H1 (cell line): Measurements from ENCODE around the gene CNST. TPM values are rescaled to one million over a fixed set of nuclear protein-coding genes. Genes with fewer than 3 reads are reported as not detected.
"Not testable (repeated sequence)": the region's sequence is repeated elsewhere in the genome, so short reads cannot be mapped to it uniquely, and the experiment has no call there.

Source experiments
- CTCF ChIA-PET: fragments of 300-600 bp; sonication (Branson Sonifier 250); formaldehyde crosslinking; loops from one replicate; lab custom pipeline; 2021; ENCODE audit not compliant: partially characterized antibody; lab: Charles Lee
- POLR2A ChIA-PET: fragments of 300-600 bp; sonication (Branson Sonifier 250); formaldehyde crosslinking; loops from one replicate; lab custom pipeline; 2021; ENCODE audit warnings: inconsistent platforms; ENCODE audit not compliant: partially characterized antibody; lab: Charles Lee
- DNase-seq, 2 experiments: peaks; one replicate each; pipeline versions ENCODE4 v3.0.0 to v3.0.0-alpha.2; 2010 to 2022; ENCODE audit warnings: low spot score in 2 of 2, low read depth in 1 of 2, mixed read lengths in 1 of 2
- FAIRE-seq: peaks from 2 replicates; lab custom pipeline; 2011; peaks lifted over from hg19 to GRCh38; lab: Jason Lieb, UNC
- H2AFZ ChIP-seq: 2 replicates; pipeline ENCODE4 v1.8.1; 2012; ENCODE audit warnings: low read length, inconsistent platforms
- H2AK5ac ChIP-seq: 2 replicates; pipeline ENCODE4 v1.6.1; 2013; ENCODE audit warnings: low read depth, low read length
- H2BK120ac ChIP-seq: replicated peaks from 2 replicates; pipeline ENCODE3; 2013; ENCODE audit warnings: low read depth, low read length, inconsistent platforms
- H2BK12ac ChIP-seq: 2 replicates; pipeline ENCODE4 v1.6.1; 2013; ENCODE audit warnings: low read depth, low read length
- H2BK15ac ChIP-seq: 2 replicates; pipeline ENCODE4 v1.6.1; 2013; ENCODE audit warnings: low read length
- H2BK20ac ChIP-seq: 2 replicates; pipeline ENCODE4 v1.6.1; 2013; ENCODE audit warnings: low read length
- H2BK5ac ChIP-seq: 2 replicates; pipeline ENCODE4 v1.6.1; 2013; ENCODE audit warnings: low read depth, low read length
- H3K14ac ChIP-seq: 2 replicates; pipeline ENCODE4 v1.6.1; 2013; ENCODE audit warnings: inconsistent platforms; ENCODE audit not compliant: insufficient read length
- H3K18ac ChIP-seq: 2 replicates; pipeline ENCODE4 v1.6.1; 2013; ENCODE audit warnings: low read length; ENCODE audit errors: extremely low read depth
- H3K23ac ChIP-seq: 2 replicates; pipeline ENCODE4 v1.6.1; 2013; ENCODE audit warnings: inconsistent platforms; ENCODE audit not compliant: insufficient read length
- H3K23me2 ChIP-seq: 2 replicates; pipeline ENCODE4 v1.6.1; 2013; ENCODE audit warnings: low read depth, low read length
- H3K27ac ChIP-seq: 2 replicates; pipeline ENCODE4 v1.6.1; 2011; ENCODE audit warnings: low read depth, low read length, inconsistent platforms
- H3K27me3 ChIP-seq, 4 experiments: replicated peaks in 1 of 4; 1 replicate in 1 of 4; 2 replicates in 3 of 4; pipeline versions ENCODE4 v1.6.1 to v1.8.1; 2011 to 2013; ENCODE audit warnings: low read length in 3 of 4, mild to moderate bottlenecking in 3 of 4, inconsistent platforms in 2 of 4, mixed read lengths in 2 of 4, moderate library complexity in 1 of 4; ENCODE audit not compliant: control insufficient read depth in 3 of 4, insufficient read depth in 3 of 4; ENCODE audit errors: extremely low read depth in 1 of 4
- H3K36me3 ChIP-seq, 4 experiments: 2 replicates each; pipeline versions ENCODE4 v1.6.1 to v1.8.1; 2011 to 2013; ENCODE audit warnings: mild to moderate bottlenecking in 4 of 4, low read length in 3 of 4, moderate library complexity in 2 of 4, control low read depth in 1 of 4, inconsistent platforms in 1 of 4; ENCODE audit not compliant: insufficient read depth in 4 of 4, control insufficient read depth in 2 of 4
- H3K4ac ChIP-seq: replicated peaks from 2 replicates; pipeline ENCODE3; 2013; ENCODE audit warnings: low read length, low read depth, mixed read lengths, inconsistent platforms; ENCODE audit not compliant: insufficient read length
- H3K4me1 ChIP-seq, 4 experiments: replicated peaks in 1 of 4; 1 replicate in 1 of 4; 2 replicates in 3 of 4; pipeline versions ENCODE4 v1.6.1 to v1.8.1; 2011 to 2013; ENCODE audit warnings: low read length in 3 of 4, inconsistent platforms in 2 of 4, mixed read lengths in 1 of 4; ENCODE audit not compliant: insufficient read depth in 4 of 4, control insufficient read depth in 3 of 4
- H3K4me2 ChIP-seq, 2 experiments: 2 replicates each; pipeline versions ENCODE4 v1.6.1 to v1.8.1; 2011 to 2013; ENCODE audit warnings: low read depth in 2 of 2, low read length in 2 of 2, control low read depth in 1 of 2, inconsistent platforms in 1 of 2, mild to moderate bottlenecking in 1 of 2; ENCODE audit not compliant: insufficient read depth in 1 of 2
- H3K4me3 ChIP-seq, 4 experiments: fragments of 200-600, 300-600 bp in 1 of 4; sonication (generic), shearing (Covaris generic), sonication (Bioruptor Twin) in 1 of 4; 2 replicates each; pipeline versions ENCODE4 v1.5.1 to v1.8.1; 2011 to 2016; ENCODE audit warnings: low read length in 4 of 4, low read depth in 3 of 4, control low read depth in 2 of 4, inconsistent platforms in 2 of 4, mild to moderate bottlenecking in 2 of 4, mixed read lengths in 1 of 4, moderate library complexity in 1 of 4; ENCODE audit not compliant: insufficient read depth in 2 of 4; ENCODE audit errors: extremely low read depth in 1 of 4
- H3K56ac ChIP-seq: replicated peaks from 2 replicates; pipeline ENCODE3; 2013; ENCODE audit warnings: low read depth, mild to moderate bottlenecking, mixed read lengths, low read length, inconsistent platforms; ENCODE audit not compliant: insufficient read length
- H3K79me1 ChIP-seq: 2 replicates; pipeline ENCODE4 v1.6.1; 2013; ENCODE audit warnings: low read depth, low read length, control low read depth
- H3K79me2 ChIP-seq, 2 experiments: 2 replicates each; pipeline versions ENCODE4 v1.6.1 to v1.8.1; 2012 to 2013; ENCODE audit warnings: low read length in 2 of 2, mild to moderate bottlenecking in 2 of 2, inconsistent platforms in 1 of 2; ENCODE audit not compliant: insufficient read depth in 2 of 2, control insufficient read depth in 1 of 2
- H3K9ac ChIP-seq, 4 experiments: replicated peaks in 1 of 4; 1 replicate in 1 of 4; 2 replicates in 3 of 4; pipeline versions ENCODE4 v1.6.1 to v1.8.1; 2011 to 2013; ENCODE audit warnings: low read depth in 3 of 4, low read length in 3 of 4, control low read depth in 2 of 4, mild to moderate bottlenecking in 2 of 4, moderate library complexity in 2 of 4, inconsistent platforms in 1 of 4; ENCODE audit errors: extremely low read depth in 1 of 4
- H3K9me3 ChIP-seq, 2 experiments: 2 replicates each; pipeline versions ENCODE4 v1.6.1 to v1.8.1; 2012 to 2013; ENCODE audit warnings: mild to moderate bottlenecking in 2 of 2, moderate library complexity in 2 of 2, control low read depth in 1 of 2, inconsistent platforms in 1 of 2, low read depth in 1 of 2, low read length in 1 of 2, mixed read lengths in 1 of 2; ENCODE audit not compliant: insufficient read depth in 2 of 2
- H4K20me1 ChIP-seq, 2 experiments: replicated peaks in 1 of 2; 2 replicates each; pipeline versions ENCODE3 to v1.8.1; 2011 to 2013; ENCODE audit warnings: inconsistent platforms in 2 of 2, low read length in 2 of 2, mild to moderate bottlenecking in 1 of 2; ENCODE audit not compliant: insufficient read depth in 2 of 2, control insufficient read depth in 1 of 2
- H4K5ac ChIP-seq: 2 replicates; pipeline ENCODE4 v1.6.1; 2013; ENCODE audit warnings: low read length, low read depth, mixed read lengths, inconsistent platforms; ENCODE audit not compliant: insufficient read length
- H4K8ac ChIP-seq: 2 replicates; pipeline ENCODE4 v1.8.0; 2013; ENCODE audit warnings: mild to moderate bottlenecking, moderate library complexity, low read length, inconsistent platforms; ENCODE audit not compliant: insufficient read depth; ENCODE audit errors: extremely low read depth
- H4K91ac ChIP-seq: replicated peaks from 2 replicates; pipeline ENCODE3; 2013; ENCODE audit warnings: low read length, mixed read lengths, inconsistent platforms; ENCODE audit not compliant: insufficient read length
- WGBS, 2 experiments: shearing (Covaris generic) in 1 of 2; methylation state at CpG; one replicate each; pipeline versions ENCODE4 v1.1.6 to v1.1.7; 2013 to 2015; ENCODE audit warnings: low lambda C conversion rate in 2 of 2, mixed read lengths in 2 of 2, inconsistent platforms in 1 of 2, low coverage in 1 of 2, missing lambda C conversion rate in 1 of 2; ENCODE audit not compliant: insufficient replicate concordance in 2 of 2, insufficient coverage in 1 of 2, insufficient read length in 1 of 2; ENCODE audit errors: extremely low coverage in 1 of 2, missing lambda C conversion rate in 1 of 2; 5-methylcytosine and 5-hydroxymethylcytosine counted together
- polyA plus RNA-seq, 7 experiments: library from polyadenylated mRNA; depleted of rRNA in 3 of 7; stranded (reverse) in 5 of 7; unstranded in 2 of 7; fragments of >200 nt in 5 of 7; fragments of 200-250 nt in 2 of 7; gene quantifications; 1 replicate in 5 of 7; 2 replicates in 1 of 7; 4 replicates in 1 of 7; pipeline versions ENCODE4 v1.2.1 to v1.2.3, GENCODE V29; 2011 to 2013; ENCODE audit warnings: missing spikeins in 2 of 7, mixed read lengths in 2 of 7
- total RNA-seq: library from RNA; stranded (reverse); fragmentation: NEBNext Ultra II Directional; extraction: Animal tissue kit (Norgen Biotek cat#: 25700); gene quantifications from 2 replicates; pipeline ENCODE4 v1.2.1, GENCODE V29; 2021

Gene CNST
- total and polyA plus RNA-seq, 2 of the 8 experiments (the other 6 are each of a cell fraction or from before 2014, with no cell fraction given): 5.3 to 21.3 TPM

DNA sequence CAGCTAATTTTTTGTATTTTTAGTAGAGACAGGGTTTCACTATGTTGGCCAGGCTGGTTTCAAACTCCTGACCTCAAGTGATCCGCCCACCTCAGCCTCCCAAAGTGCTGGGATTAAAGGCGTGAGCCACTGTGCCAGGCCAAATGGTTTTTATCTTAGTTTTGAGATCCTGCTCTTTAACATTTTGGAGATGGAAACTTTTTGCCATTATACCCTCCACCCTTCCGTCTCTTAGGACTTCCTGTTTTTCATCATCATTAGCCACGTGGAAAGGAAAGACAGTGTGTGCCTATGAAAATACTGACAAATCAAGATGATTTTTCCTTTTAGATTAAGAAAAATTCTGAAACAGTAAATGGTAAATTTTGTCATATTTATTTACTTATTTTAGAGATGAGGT is 5.1 kb downstream of the CNST start:
- H3K27ac ChIP-seq, DNase-seq, H3K4me3 ChIP-seq, H3K36me3 ChIP-seq, H4K20me1 ChIP-seq, H2BK15ac ChIP-seq, H4K8ac ChIP-seq, H4K91ac ChIP-seq, CTCF ChIA-PET, H3K18ac ChIP-seq, H3K9ac ChIP-seq, H2BK12ac ChIP-seq, H2BK20ac ChIP-seq, H3K4me2 ChIP-seq, H2BK120ac ChIP-seq, FAIRE-seq, H2AK5ac ChIP-seq, H4K5ac ChIP-seq, H3K4me1 ChIP-seq, H2BK5ac ChIP-seq, H3K27me3 ChIP-seq, H3K23ac ChIP-seq, H3K14ac ChIP-seq, H3K4ac ChIP-seq, H2AFZ ChIP-seq, H3K23me2 ChIP-seq, H3K56ac ChIP-seq, H3K79me1 ChIP-seq, H3K9me3 ChIP-seq: not testable (repeated sequence)
- POLR2A ChIA-PET: interaction anchor here (0.7 kb wide), 1 partner anchor 178 kb away, joined by 3 read pairs; no protein-coding TSS in a partner anchor
- WGBS, 2 experiments: 91% methylated on average over 4 of the region's 4 CpGs; no CpG with 5 or more reads in 1 of the 2 experiments
- H3K79me2 ChIP-seq: peaks cover 0 to 55% of the 10 kb centered on the region in 2 experiments; a peak in 2 of 4 replicates
